NCI-H146 treated with DMSO at 0.1 percent for 48 hours (cell line): ENCODE measurements around the gene PFN2.
"Not testable (repeated sequence)": the region's sequence is repeated elsewhere in the genome, so short reads cannot be mapped to it uniquely, and the experiment has no call there.

Source experiments
- DNase-seq: peaks from one replicate; lab custom pipeline; 2025; ENCODE audit not compliant: unreplicated experiment; lab: John Stamatoyannopoulos, UW

The PFN2 gene

DNA sequence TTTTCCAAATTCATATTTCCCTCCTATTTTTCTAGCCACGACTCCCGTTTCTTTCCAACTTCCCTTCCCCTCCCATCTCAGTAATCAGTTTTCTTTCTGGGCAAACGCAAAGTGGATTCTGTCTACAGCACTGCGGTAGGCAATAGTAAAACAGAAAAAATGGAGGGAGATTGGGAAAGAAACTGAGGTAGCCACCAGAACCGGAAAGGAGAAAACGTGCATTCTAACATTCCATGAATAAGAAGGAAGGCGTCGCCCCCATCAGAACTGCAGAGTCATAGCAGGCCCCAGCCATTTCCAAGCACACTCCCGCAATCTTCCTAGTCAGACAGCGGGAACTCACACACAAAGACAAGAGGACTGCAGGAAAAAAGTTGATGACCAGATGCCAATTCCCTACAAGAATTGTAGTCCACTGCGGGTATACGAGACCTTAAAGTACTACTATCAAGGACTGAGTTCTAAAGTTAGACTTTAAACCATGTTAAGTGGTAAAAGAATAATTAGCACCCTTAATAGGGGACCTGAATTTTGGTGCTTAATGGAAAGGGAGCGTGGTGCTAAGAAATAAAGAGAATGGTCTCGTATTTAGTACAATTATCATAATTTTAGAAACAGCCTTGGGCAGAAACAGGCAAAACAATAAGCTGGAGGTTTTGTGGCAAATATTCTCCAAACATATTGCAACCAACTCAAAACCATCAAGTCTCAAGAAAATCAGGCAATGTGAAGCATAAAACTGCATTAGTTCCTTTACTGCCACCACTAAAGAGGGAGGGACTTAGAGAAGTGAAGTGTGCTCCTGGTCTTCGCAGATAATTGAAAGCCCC, 1.4 kb downstream of the PFN2 start:
- peak; percentile 87 for DNase-seq

DNA sequence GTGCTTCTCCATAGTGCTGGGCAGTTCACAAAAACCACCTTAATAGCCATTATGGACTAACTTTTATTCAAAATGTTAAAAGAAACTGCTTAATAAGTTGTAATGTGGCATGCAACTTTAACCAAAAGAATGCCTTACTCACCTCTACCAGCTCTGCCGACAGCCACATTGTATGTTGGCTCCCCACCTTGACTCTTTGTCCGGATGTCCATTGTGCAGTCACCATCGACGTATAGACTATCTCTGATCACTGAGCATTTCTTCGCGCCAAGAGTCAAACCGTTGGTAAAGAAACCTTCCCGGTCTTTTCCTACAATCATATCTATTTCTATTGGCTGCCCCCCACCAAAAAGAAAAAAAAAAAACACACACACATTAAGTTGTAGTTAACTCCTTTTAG, 2.5 kb downstream of the PFN2 start:
- DNase-seq = peak; percentile 67

DNA sequence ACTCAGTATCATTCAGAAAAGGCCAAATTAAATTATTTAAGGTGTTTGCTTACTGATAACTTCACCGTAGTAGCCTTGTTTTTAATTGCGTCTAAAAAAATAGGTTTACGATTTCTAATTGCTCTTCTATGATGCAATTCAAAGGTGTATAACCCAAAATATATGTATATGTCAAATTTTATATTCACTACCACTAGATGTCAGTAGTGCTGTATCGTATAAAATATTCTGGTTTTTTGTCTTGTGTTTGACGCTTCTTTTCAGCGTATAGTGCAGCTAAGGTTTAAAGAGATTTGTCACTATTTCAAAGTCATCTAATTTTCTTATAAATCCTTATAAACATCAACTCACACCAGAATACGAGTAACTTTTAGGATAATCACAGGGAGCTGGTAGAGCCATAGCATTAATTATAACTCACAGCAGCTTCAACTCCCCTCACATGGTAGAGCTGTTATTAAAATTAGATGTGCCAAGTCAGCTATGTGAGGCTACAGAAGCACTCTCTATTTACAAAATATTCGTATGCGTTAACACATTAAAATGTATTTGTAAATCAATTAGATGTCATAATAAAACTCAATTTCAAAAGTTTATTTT, 3.5 kb downstream of the PFN2 start:
- DNase-seq = peak; percentile 77

DNA sequence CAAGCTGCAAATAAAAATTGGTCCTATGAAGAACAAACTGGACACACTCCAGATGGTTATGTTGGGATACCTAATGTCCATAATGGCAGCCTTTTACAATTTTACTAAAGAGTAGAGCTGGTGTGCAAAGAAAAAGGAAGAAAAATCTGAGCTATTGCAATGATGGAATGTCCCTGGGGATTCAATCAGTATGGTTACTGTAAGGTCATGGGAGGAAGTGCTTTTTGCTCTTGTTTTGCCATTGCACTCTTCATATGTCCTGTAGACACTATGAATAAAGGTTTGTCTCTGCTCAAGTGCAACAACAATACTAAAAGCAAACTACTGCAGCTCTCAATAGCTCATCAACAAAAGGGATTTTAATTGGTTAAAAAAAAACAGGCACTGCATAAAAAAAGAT, 5.4 kb downstream of the PFN2 start:
- DNase-seq = no peak

DNA sequence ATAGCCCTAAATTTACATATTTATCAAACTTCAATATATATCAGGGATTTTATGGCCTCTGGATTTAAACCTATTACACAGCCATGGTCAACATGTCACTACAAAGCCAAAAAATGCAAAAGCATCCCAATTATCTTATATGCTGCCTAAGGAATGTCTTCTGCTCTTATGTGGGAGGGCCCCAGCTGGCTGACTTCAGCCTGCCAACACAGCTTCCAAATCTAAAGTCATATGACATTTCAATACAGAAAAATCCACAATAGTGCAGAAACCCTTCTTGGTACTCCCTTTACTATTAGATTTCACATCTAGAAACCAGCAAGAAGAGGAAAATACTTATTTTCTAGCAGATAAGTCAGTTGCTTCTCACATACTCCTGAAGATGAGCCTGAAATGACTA, 6.4 kb downstream of the PFN2 start:
- DNase-seq = no peak

DNA sequence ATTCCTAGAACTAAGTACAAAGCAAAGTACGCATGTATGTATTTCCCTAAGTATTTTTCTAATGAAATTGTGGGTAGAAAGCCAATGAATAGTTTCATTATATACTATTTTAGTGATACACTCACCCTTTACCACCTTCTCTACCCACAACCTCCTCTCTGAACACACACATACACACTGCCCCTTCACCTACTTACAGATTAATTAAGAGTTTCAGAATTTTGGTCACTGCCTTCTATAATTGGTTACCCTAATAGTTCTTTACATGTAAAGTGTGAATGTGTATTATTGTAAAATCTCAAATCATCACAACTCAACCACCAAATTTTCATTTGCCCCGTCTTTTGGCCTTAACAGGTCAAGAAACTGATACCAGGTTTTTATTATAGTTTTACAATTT, 7.2 kb downstream of the PFN2 start:
- no peak for DNase-seq

DNA sequence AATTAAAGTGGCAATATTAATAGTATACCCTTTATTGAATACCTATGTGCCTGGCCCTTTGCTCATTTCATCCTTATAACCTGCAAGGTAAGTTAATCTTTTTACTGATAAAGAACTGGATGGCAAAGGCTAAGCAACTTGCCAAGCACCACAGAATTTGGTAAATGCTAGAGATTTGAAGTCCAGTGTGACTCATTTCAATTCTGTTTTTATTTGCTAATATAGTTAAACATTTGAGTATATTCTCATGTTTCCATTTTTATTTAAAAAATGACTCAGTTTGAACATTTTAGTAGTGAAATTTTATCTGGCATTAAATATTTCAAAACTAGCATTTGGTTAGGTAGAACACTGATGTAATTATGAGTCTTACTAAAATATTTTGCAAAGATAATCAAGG, 11.3 kb downstream of the PFN2 start:
- DNase-seq = no peak

DNA sequence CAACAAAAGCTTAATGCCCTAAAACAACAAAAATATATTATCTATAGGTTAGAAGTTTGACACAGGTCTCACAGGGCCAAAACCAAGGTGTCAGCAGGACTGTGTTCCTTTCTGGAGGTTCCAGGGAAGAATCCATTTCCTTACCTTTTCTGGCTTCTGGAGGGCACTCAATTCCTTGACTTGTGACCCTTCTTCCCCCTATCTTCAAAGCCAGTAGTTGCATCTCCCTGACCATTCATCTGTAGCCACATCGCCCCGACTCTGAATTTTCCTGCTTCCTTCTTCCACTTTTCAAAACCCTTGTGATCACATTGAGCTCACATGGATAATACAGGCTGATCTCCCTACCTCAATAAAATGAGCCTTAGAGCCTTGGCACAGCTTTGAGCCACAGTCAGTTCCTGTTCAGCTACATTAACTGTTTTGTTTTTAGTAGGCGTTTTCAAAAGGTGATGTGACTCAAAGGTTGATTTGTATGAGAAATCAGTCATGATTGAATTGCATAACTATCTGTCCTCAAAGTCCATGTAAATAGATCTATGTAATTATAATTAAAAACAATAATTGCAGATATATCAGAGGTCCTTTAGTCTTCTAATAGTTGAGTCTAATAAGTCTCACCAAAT, 12.4 kb downstream of the PFN2 start:
- DNase-seq = no peak

DNA sequence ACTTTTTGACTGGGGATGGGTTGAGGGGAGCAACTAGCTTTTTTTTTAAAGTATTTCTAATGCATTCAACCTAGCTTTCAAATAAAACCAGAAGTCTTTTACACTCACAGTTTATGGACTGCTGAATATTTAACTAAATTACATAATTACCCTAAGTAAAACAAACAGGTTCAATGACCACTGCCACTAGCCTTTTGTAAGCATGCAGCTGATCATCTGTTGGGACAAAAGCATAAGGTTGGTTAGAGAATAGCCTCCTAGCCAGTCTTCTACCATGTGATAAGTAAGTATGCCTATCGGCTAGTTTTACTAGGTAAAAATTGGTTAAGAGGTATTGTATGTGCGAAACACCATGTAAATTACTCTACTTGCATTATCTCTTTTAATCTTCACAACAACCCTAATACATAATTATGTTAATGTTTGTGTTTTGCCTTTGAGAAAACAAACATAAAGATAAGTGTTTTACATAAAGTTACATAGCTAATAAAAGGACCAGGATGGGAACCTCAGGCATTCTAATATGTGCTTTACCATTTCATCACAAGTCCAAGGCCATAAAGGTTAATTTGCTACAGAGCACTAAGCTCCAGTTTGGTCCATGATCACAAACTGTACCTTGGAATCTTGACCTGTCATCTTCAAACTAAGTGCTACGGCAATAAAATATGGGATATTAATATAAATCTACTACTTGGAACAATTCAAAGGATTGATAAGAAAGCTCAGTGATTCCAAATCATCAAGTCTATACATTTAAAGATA, 13.2 kb downstream of the PFN2 start:
- no peak for DNase-seq

DNA sequence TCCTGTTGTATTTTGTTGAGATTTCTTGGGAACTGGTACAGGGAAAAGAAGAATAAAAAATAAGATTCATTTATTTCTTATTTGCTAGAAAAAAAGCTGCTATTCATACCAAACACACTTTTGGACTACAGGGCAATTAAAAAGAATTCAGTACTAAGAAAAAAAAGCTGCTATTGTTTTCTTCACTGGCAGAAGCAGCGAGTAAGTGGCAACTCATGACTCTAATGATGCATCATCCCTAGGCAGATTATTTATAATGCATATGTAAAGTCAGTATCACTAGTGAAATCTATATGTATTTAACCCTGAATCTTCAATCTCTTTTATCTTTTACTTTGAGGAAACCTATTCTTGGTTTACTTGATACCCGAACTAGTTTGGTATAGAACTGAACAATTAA, 15.2 kb downstream of the PFN2 start:
- no peak for DNase-seq

DNA sequence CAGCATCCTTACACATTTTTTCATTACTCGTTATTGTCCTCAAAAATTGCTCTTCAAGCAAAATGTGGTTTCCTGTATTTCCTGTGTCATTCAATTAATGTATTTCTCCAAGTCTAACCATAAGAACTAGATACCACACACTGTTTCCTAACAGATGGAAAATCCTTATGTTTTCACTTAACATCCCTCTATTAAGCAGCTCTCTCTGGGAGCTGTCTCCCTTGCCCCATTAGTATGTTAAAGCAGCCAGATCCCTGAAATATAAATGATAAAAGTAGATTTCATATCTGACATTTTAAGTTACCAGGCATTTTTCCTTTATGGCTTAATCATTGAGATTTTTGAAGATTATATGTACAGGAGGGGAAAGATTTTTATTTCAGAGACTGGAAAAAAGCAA, 15.9 kb downstream of the PFN2 start:
- no peak for DNase-seq

DNA sequence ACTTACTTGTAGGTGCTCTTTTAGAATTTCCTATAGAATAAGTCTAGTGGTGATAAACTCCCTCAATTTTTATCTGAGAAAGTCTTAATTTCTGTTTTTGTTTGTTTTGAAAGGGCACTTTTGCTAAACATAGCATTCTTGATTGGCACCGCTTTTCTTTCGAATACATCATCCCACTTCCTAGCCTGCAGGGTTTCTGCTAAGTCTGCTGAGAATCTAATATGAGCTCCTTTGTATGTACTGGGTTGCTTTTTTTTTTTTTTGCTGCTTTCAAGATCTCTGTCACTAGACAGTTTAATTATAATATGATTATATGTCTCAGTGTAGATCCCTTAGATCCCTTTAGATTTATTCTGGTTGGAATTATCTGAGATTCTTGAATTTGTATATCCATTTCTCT, 21.5 kb downstream of the PFN2 start:
- DNase-seq = no peak

DNA sequence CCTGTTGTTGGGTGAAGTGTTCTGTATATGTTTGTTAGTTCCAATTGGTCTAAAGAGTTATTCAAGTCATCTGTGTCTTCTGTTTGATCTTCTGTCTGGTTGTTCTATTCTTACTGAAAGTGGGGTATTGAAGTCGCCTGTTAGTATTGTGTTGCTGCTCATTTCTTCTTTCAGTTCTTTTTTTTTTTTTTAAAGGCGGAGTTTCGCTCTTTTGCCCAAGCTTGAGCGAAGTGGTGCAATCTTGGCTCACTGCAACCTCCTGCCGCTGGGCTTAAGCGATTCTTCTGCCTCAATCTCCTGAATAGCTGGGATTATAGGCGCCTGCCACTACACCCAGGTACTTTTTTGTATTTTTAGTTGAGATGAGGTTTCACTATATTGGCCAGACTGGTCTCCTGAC, 23.5 kb downstream of the PFN2 start:
- no peak for DNase-seq

DNA sequence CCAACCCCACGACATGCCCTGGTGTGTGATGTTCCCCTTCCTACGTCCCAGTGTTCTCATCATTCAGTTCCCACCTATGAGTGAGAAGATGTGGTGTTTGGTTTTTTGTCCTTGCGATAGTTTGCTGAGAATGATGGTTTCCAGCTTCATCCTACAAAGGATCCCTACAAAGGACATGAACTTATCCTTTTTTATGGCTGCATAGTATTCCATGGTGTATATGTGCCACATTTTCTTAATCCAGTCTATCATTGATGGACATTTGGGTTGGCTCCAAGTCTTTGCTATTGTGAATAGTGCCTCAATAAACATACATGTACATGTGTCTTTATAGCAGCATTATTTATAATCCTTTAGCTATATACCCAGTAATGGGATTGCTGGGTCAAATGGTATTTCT, 26.7 kb downstream of the PFN2 start:
- not testable (repeated sequence) for DNase-seq

DNA sequence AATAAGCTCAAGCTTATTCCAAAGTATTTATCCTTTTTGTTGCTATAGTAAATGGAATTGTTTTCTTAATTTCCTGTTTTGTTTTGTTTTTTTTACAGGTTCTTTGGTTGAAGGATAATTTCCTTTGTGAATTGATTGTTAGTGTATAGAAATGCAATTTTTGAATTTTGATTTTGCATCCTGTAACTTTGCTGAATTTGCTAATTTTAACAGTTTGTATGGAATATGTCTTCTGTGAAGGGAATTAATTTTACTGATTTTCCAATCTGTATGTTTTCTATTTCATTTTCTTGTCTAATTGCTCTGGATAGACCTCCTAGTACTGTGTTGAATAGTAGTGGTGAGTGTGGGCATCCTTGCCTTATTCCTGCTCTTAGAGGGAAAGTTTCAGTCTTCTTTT, 28.3 kb downstream of the PFN2 start:
- DNase-seq = no peak

DNA sequence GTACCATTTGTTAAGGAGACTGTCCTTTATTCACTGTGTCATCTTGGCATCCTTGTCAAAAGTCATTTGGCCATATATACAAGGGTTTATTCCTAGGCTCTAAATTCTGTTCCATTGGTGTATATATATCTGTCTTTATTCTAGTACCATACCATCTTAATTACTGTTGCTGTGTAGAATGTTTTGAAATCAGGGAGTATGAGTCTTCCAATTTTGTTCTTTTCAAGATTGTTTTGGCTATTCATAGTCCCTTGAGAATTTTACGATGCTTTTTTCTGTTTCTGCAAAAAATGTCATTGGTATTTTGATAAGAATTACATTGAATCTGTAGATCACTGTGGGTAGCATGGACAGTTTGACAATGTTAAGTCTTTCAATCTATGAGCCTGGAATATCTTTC, 28.7 kb downstream of the PFN2 start:
- DNase-seq = no peak

DNA sequence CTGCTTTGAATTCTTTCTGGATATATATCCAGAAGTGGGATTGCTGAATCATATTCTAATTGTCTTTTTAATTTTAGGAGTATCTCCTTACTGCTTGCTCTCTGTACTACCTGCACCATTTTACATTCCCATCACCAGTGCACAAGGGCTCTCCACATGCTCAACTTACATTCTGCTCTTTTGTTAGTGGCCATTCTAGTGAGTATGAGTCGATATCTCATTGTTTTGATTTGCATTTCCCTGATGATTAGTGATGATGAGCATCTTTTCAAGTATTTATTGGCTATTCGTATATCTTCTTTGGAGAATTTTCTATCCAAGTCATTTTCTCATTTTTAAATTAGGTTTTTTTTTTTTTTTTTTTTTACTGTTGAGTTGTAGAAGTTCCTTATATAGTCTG, 29.5 kb downstream of the PFN2 start:
- no peak for DNase-seq

DNA sequence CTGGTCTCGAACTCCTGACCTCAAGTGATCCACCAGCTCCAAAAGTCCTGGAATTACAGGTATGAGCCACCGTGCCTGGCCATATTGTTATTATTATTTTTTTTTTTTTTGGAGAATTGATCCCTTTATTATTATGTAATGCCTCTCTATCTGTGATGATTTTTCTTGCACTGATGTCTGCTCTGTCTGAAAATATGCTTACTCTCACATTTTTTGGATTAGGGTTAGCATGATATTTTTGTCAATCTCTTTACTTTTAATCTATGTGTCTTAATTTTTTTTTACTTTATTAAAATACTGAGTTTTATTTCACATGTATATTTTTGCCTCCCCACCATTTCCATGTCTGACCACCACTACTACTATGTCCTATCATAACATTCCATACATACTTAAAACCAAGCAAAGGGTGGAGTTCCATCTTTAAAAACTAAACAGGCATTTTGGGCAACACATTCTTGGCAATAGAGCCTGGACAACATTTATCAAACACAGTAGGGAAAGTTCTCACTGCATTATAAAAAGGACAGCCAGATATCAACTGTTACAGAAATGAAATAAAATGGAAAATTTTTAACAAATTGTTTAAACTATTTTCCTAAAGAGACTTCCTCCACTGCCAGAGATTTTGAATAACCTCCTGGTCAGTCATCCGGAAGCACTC, 32.2 kb downstream of the PFN2 start:
- not testable (repeated sequence) for DNase-seq

DNA sequence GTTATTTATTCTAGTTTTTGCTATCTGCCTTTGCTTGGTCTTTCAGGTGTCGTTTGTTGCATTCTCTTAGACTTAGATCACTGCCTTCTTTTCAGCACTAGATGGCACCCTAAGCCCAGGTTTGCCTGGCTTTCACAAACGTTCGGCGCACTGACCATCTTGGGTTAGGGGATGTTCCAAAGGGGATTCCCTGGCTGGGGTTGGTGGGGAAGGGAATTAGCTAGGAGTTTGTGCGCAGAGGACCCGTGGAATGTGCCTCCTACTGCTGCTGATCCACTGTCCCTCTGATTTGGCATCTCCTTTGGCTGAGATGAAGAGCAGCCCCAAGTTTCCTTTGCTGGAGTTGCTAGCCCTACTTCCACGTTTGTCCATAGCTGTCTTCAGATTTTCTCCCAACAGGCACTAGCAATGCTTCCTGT, 33.9 kb downstream of the PFN2 start:
- peak; percentile 27 for DNase-seq

DNA sequence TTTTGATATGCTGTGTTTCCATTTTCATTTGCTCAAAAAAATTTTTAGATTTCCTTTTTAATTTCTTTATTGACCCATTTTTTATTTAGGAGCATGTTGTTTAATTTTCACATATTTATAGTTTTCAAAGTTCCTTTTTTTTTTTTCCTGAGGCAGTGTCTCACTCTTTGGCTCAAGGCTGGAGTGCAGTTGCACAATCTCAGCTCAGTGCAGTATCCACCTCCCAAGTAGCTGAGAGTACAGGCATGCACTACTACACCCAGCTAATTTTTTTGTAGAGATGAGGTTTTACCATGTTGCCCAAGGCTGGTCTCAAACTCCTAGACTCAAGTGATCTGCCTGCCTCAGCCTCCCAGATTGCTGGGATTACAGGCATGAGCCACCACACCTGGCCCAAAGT, 36.2 kb downstream of the PFN2 start:
- no peak for DNase-seq

DNA sequence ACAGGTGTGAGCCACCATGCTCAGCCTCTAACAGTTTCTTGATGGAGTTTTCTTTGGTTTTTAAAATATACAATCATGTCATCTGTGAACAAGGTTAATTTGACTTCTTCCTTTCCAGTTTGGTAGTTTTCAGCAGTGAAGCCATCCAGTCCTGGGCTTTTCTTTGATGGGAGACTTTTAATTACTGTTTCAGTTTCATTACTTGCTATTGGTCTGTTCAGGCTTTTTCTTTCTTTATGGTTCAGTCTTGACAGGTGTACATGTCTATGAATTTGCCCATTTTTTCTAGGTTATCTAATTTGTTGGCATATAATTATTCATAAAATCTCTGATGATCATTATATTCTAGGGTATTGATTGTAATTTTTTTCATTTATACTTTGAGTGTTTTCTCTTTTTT, 36.8 kb downstream of the PFN2 start:
- DNase-seq = no peak
